Measurements from ENCODE around the gene EPS15. TPM values are rescaled to one million over a fixed set of nuclear protein-coding genes. Genes with fewer than 3 reads are reported as not detected.

Gene EPS15
- total and polyA plus RNA-seq, 9 of the 15 experiments (the other 6 are each of a cell fraction or from before 2014, with no cell fraction given) = 23.1 to 69.0 (median 41.7) TPM

- TF ChIP-seq U2AF2 (optimal IDR thresholded peaks at IDR 0.05; ENCODE audit: low read depth, low read length) (no peak), PRDM10 (IDR thresholded peaks at IDR 0.05; ENCODE audit: partially characterized antibody) (no peak), ZBTB1 (CRISPR knock-in tag; IDR thresholded peaks at IDR 0.05; ENCODE audit: borderline replicate concordance, low read depth) (no peak), CHD2 (IDR thresholded peaks at IDR 0.05; ENCODE audit: low read depth, low read length) (no peak), NR3C1 (CRISPR knock-in tag; IDR thresholded peaks at IDR 0.05) (no peak), ZNF696 (CRISPR knock-in tag; conservative IDR thresholded peaks at IDR 0.05) (no peak), RCOR1 (IDR thresholded peaks at IDR 0.05; ENCODE audit: borderline replicate concordance in 1 of 2, low read depth in 2 of 2, low read length in 2 of 2) (peak in 1 of 2 experiments; percentile 17; a peak in 1 of 4 replicates), CREB1 (IDR thresholded peaks at IDR 0.05) (no peak), CREB1 (CRISPR knock-in tag; IDR thresholded peaks at IDR 0.05) (no peak), ELF2 (CRISPR knock-in tag; IDR thresholded peaks at IDR 0.05) (no peak), MEF2D (tag; conservative IDR thresholded peaks at IDR 0.05; ENCODE audit: low read depth) (no peak), ZNF77 (CRISPR knock-in tag; IDR thresholded peaks at IDR 0.05) (no peak), XRCC3 (IDR thresholded peaks at IDR 0.05) (no peak), POLR2AphosphoS5 (IDR thresholded peaks at IDR 0.05; ENCODE audit: control insufficient read depth, insufficient read depth, low read depth, low read length) (no peak), ESRRB (CRISPR knock-in tag; IDR thresholded peaks at IDR 0.05; ENCODE audit: borderline replicate concordance) (no peak), POLR2B (IDR thresholded peaks at IDR 0.05; ENCODE audit: low read depth, partially characterized antibody) (no peak), MXI1 (IDR thresholded peaks at IDR 0.05; ENCODE audit: low read depth, low read length) (no peak), DIDO1 (tag; IDR thresholded peaks at IDR 0.05; ENCODE audit: low read depth) (no peak), ESRRA (IDR thresholded peaks at IDR 0.05; ENCODE audit: borderline replicate concordance, low read depth) (no peak), TOE1 (IDR thresholded peaks at IDR 0.05; ENCODE audit: borderline replicate concordance) (no peak), TOE1 (CRISPR knock-in tag; IDR thresholded peaks at IDR 0.05; ENCODE audit: borderline replicate concordance, low read depth) (no peak), CAMTA2 (CRISPR knock-in tag; conservative IDR thresholded peaks at IDR 0.05) (no peak), POLR2G (IDR thresholded peaks at IDR 0.05; ENCODE audit: low read depth, low read length) (no peak)
These were observed 192.9 kb downstream of the EPS15 start (continued) for GRCh38 chr1:51325878-51326755.

All from K562 (cell line).